A673 (cell line): ENCODE results near the gene FRG2.
"Not testable (repeated sequence)": the region's sequence is repeated elsewhere in the genome, so short reads cannot be mapped to it uniquely, and the experiment has no call there.

Source experiments
- EZH2 ChIP-seq: fragments of 200-600 bp; sonication (generic); IDR thresholded peaks from 2 replicates; pipeline ENCODE4 v1.6.1; 2017; ENCODE audit warnings: borderline replicate concordance, low read depth, mild to moderate bottlenecking, mixed read lengths, antibody characterized with exemption, low read length; ENCODE audit not compliant: poor library complexity, severe bottlenecking
- TF ChIP-seq, protein P1 (sequence below): fragments of 300-800, 200-600 bp; sonication (generic); conservative IDR thresholded peaks from 2 replicates; pipeline ENCODE4 v1.5.1; 2017; ENCODE audit warnings: low read depth, mild to moderate bottlenecking, antibody characterized with exemption, low read length, moderate library complexity, mixed read lengths

DNA sequence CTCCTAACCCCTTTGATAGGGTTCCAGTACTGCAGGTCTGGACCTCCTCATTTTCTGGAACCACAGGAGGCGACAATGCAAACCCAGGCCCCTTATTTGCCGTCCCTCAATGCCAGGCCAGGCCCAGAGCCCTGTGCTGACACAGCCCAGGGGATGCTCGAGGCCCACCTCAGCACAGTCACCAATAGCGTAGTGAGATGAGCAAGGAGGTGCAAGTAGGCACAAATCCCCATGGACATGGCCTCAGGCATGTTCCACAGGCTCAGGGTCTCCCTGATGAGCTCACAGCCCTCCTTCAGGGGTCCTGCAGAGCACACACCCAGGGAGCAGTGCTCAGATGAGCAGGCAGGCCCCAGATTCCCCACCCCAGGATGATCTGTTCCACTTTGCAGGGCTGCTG, 31.9 kb upstream of the FRG2 start:
- TF ChIP-seq, protein P1, sequence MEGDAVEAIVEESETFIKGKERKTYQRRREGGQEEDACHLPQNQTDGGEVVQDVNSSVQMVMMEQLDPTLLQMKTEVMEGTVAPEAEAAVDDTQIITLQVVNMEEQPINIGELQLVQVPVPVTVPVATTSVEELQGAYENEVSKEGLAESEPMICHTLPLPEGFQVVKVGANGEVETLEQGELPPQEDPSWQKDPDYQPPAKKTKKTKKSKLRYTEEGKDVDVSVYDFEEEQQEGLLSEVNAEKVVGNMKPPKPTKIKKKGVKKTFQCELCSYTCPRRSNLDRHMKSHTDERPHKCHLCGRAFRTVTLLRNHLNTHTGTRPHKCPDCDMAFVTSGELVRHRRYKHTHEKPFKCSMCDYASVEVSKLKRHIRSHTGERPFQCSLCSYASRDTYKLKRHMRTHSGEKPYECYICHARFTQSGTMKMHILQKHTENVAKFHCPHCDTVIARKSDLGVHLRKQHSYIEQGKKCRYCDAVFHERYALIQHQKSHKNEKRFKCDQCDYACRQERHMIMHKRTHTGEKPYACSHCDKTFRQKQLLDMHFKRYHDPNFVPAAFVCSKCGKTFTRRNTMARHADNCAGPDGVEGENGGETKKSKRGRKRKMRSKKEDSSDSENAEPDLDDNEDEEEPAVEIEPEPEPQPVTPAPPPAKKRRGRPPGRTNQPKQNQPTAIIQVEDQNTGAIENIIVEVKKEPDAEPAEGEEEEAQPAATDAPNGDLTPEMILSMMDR, result not testable (repeated sequence)
- TF ChIP-seq EZH2, result not testable (repeated sequence)
